IPS-18c (cell line): ENCODE measurements around the gene ORC3.

Experiments used
- H3K4me3 ChIP-seq: 2 replicates; pipeline ENCODE4 v1.7.0; 2013; ENCODE audit warnings: low read depth, mild to moderate bottlenecking, low read length, moderate library complexity; ENCODE audit not compliant: insufficient read depth
- H3K9me3 ChIP-seq: one replicate; pipeline ENCODE4 v1.6.1; 2013; ENCODE audit warnings: mild to moderate bottlenecking, low read length, moderate library complexity; ENCODE audit not compliant: control insufficient read depth, insufficient read depth

ORC3 gene

GRCh38 chr6:87641065-87641692 is 51.2 kb downstream of the ORC3 start:
- Histone ChIP-seq H3K4me3 (no peak overlapping the region), H3K9me3 (no peaks in the 10 kb centered on the region)

GRCh38 chr6:87645080-87645479 is 55.1 kb downstream of the ORC3 start:
- no peak overlapping the region for H3K4me3 ChIP-seq
- H3K9me3 ChIP-seq, result no peaks in the 10 kb centered on the region

- no peak overlapping the region for H3K4me3 ChIP-seq
- no peaks in the 10 kb centered on the region for H3K9me3 ChIP-seq
Measured at GRCh38 chr6:87653074-87653962, 63.4 kb downstream of the ORC3 start.

GRCh38 chr6:87654122-87654521 is 64.2 kb downstream of the ORC3 start:
- H3K9me3 ChIP-seq, result no peaks in the 10 kb centered on the region
- no peak overlapping the region for H3K4me3 ChIP-seq

- Histone ChIP-seq H3K4me3 (no peak overlapping the region), H3K9me3 (no peaks in the 10 kb centered on the region)
Measured at GRCh38 chr6:87654875-87655454, 65.0 kb downstream of the ORC3 start.

GRCh38 chr6:87655824-87656223 is 65.9 kb downstream of the ORC3 start:
- Histone ChIP-seq H3K9me3 (no peaks in the 10 kb centered on the region), H3K4me3 (no peak overlapping the region)

GRCh38 chr6:87656857-87657256 is 66.9 kb downstream of the ORC3 start:
- H3K9me3 ChIP-seq, result no peaks in the 10 kb centered on the region
- no peak overlapping the region for H3K4me3 ChIP-seq

- Histone ChIP-seq H3K9me3 (no peaks in the 10 kb centered on the region), H3K4me3 (no peak overlapping the region)
Measured at GRCh38 chr6:87658516-87658915, 68.6 kb downstream of the ORC3 start.

GRCh38 chr6:87660226-87660911 is 70.4 kb downstream of the ORC3 start:
- no peak overlapping the region for H3K4me3 ChIP-seq
- no peaks in the 10 kb centered on the region for H3K9me3 ChIP-seq

- H3K9me3 ChIP-seq, result no peaks in the 10 kb centered on the region
- H3K4me3 ChIP-seq, result no peak overlapping the region
Measured at GRCh38 chr6:87661016-87661415, 71.1 kb downstream of the ORC3 start.

GRCh38 chr6:87661503-87661902 is 71.6 kb downstream of the ORC3 start:
- Histone ChIP-seq H3K4me3 (no peak overlapping the region), H3K9me3 (no peaks in the 10 kb centered on the region)

GRCh38 chr6:87663434-87663833 is 73.5 kb downstream of the ORC3 start:
- H3K4me3 ChIP-seq, result no peak overlapping the region
- no peaks in the 10 kb centered on the region for H3K9me3 ChIP-seq

- no peak overlapping the region for H3K4me3 ChIP-seq
- H3K9me3 ChIP-seq, result no peaks in the 10 kb centered on the region
Measured at GRCh38 chr6:87664921-87665485, 75.1 kb downstream of the ORC3 start.

- H3K9me3 ChIP-seq, result no peaks in the 10 kb centered on the region
- H3K4me3 ChIP-seq, result no peak overlapping the region
Measured at GRCh38 chr6:87667032-87667431, 77.1 kb downstream of the ORC3 start.

- no peaks in the 10 kb centered on the region for H3K9me3 ChIP-seq
- H3K4me3 ChIP-seq, result no peak overlapping the region
Measured at GRCh38 chr6:87668013-87668412, 78.1 kb downstream of the ORC3 start.

- Histone ChIP-seq H3K9me3 (no peaks in the 10 kb centered on the region), H3K4me3 (no peak overlapping the region)
Measured at GRCh38 chr6:87669051-87669450, 79.1 kb downstream of the ORC3 start.

- no peak overlapping the region for H3K4me3 ChIP-seq
Measured at GRCh38 chr6:87670707-87671106, 80.8 kb downstream of the ORC3 start.

More at GRCh38 chr6:87670707-87671106, 80.8 kb downstream of the ORC3 start:
- no peaks in the 10 kb centered on the region for H3K9me3 ChIP-seq
